Measurements from ENCODE around the gene APC.

- TF ChIP-seq POLR2A (IDR thresholded peaks at IDR 0.05) (no peak), CTCF (IDR thresholded peaks at IDR 0.05) (no peak)
These were observed 25.5 kb downstream of the APC start for GRCh38 chr5:112763165-112763564.

All from body of pancreas (tissue), 4 donors.